ENCODE data around the gene AHDC1.

GRCh38 chr1:27614625-27615344, 10.8 kb upstream of the AHDC1 start:
- no peak for TF ChIP-seq PBX3 (CRISPR knock-in tag; IDR thresholded peaks at IDR 0.05)
- no peak for TF ChIP-seq ZNF324 (tag by site-specific recombination; IDR thresholded peaks at IDR 0.05)
- no peak for TF ChIP-seq ZBTB11 (tag by site-specific recombination; conservative IDR thresholded peaks at IDR 0.05; ENCODE audit: low read depth)
- no peak for TF ChIP-seq KLF7 (tag by site-specific recombination; IDR thresholded peaks at IDR 0.05; ENCODE audit: borderline replicate concordance)
- TF ChIP-seq CTCF (tag by site-specific recombination; IDR thresholded peaks at IDR 0.05) = no peak
- no peak for TF ChIP-seq ZSCAN5A (tag by site-specific recombination; IDR thresholded peaks at IDR 0.05)
- TF ChIP-seq ZNF701 (tag by site-specific recombination; IDR thresholded peaks at IDR 0.05) = no peak
- TF ChIP-seq ZNF133 (tag by site-specific recombination; IDR thresholded peaks at IDR 0.05) = no peak
- no peak for TF ChIP-seq ZNF843 (tag by site-specific recombination; IDR thresholded peaks at IDR 0.05)
- no peak for TF ChIP-seq ZNF274 (IDR thresholded peaks at IDR 0.05; ENCODE audit: low read length)
- no peak for TF ChIP-seq ZNF274 (tag by site-specific recombination; IDR thresholded peaks at IDR 0.05; ENCODE audit: borderline replicate concordance)
- TF ChIP-seq ZNF704 (tag by site-specific recombination; IDR thresholded peaks at IDR 0.05) = no peak
- TF ChIP-seq ZNF645 (tag by site-specific recombination; IDR thresholded peaks at IDR 0.05) = no peak
